ENCODE measurements around the gene KRABD2.
"Not testable (repeated sequence)": the region's sequence is repeated elsewhere in the genome, so short reads cannot be mapped to it uniquely, and the experiment has no call there.

GRCh38 chr17:8347001-8347400 is 29.5 kb downstream of the KRABD2 start:
- not testable (repeated sequence) for TF ChIP-seq CTCF (IDR thresholded peaks at IDR 0.05; ENCODE audit: low read depth, low read length, poor library complexity, severe bottlenecking); EZH2phosphoT487 (IDR thresholded peaks at IDR 0.05; ENCODE audit: borderline replicate concordance, low read length)
